Iris pigment epithelial cell (primary cell): ENCODE measurements around the gene DOLPP1.

Experiments
- DNase-seq: peaks from one replicate; pipeline ENCODE4 v3.0.0-alpha.2; 2011; ENCODE audit warnings: low read depth

The DOLPP1 gene

GRCh38 chr9:129094387-129095169 is 13.7 kb downstream of the DOLPP1 start:
- no peak for DNase-seq

GRCh38 chr9:129095170-129095667 is 14.3 kb downstream of the DOLPP1 start:
- DNase-seq, result no peak

DNA sequence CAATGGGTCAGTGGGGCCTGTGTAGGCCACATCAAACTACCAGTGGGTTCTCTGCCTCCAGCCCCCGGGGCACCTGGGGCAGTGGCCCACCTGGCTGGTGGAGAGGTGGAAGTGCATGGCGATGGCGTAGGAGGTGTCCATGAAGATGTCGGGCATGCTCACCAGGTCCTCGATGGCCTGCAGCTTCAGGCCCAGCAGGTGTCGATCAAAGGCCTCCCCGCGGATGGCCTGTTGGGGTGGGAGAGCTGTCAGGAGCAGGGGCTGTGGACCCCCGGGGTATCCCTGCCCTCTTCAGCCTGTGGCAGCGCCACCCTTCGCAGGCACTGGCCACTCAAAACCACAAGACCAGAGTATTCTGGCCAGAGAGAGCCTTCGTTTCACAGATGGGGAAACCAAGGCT is 15.0 kb downstream of the DOLPP1 start:
- no peak for DNase-seq

DNA sequence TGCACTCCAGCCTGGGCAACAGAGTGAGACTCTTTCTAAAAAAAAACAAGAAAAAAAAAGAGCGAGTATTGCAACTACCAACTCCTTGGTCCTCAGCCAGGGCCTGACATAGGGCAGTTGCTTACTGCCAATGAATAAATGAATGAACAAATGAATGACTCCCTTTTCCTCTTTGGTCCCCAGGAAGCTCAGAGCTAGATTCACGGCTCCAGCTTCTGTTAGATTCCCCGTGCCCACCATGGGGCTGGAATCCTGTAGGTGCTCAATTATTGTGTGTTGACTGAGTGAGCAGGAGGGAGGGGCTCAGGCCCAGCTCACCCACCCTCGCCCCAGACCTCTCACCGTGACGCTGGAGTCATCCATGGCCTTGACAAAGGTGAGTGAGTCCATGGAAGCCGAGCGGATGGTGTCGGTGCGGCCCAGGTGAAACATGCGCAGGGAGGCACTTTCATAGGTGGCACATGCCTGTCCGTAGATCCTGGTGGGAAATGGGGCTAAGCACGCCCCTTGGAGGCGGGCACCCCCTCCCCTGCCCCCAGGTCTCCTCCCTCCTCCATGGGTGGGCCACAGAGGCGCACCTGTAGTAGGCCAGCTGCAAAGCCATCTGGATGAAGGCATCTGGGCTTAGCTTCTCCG is 16.9 kb downstream of the DOLPP1 start:
- no peak for DNase-seq

- no peak for DNase-seq
Measured at GRCh38 chr9:129098328-129098727, 17.4 kb downstream of the DOLPP1 start.

- no peak for DNase-seq
Measured at GRCh38 chr9:129100383-129101169, 19.7 kb downstream of the DOLPP1 start.

DNA sequence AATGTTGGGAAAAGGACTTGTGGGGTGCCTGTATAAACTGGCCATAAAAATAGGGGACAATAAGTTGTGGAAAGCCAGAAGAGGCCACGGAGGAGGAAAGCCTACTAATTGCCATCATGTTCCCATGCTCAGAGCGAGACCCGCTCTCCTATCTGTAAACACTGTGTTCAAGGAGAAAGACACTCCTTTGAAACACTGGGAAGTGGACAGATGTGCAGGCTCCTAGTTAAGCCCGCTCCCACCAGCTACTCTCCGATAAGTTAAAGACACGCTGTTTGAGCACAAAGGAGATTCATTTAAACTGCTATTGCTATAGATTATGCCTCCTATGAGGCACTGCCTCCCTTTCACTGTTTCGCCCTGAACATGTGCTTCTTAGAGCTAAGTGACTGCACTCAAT is 20.4 kb downstream of the DOLPP1 start:
- DNase-seq, result no peak

- DNase-seq, result no peak
Measured at GRCh38 chr9:129102095-129102525, 21.2 kb downstream of the DOLPP1 start.

GRCh38 chr9:129102791-129103594 is 22.1 kb downstream of the DOLPP1 start:
- peak; percentile 66 for DNase-seq

DNA sequence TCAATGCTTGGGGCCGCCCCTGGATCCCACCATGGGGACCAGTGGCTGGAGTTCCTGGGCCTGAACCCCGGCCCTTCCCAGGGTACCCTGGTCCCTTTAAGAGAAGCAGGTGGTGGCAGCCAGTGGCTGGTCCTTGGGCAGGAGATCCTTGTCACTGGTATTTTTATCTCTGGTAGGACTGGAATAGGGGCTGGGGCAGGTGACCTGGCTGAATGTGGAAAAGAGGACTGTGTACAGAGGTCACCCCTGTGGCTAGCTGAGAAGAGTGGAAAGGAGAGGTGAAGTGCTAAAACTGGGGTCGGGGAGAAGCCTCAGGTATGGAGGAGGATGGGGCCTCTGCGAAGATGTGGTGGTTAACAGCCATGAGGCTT is 22.7 kb downstream of the DOLPP1 start:
- DNase-seq, result no peak

- DNase-seq, result no peak
Measured at GRCh38 chr9:129104051-129104450, 23.1 kb downstream of the DOLPP1 start.

DNA sequence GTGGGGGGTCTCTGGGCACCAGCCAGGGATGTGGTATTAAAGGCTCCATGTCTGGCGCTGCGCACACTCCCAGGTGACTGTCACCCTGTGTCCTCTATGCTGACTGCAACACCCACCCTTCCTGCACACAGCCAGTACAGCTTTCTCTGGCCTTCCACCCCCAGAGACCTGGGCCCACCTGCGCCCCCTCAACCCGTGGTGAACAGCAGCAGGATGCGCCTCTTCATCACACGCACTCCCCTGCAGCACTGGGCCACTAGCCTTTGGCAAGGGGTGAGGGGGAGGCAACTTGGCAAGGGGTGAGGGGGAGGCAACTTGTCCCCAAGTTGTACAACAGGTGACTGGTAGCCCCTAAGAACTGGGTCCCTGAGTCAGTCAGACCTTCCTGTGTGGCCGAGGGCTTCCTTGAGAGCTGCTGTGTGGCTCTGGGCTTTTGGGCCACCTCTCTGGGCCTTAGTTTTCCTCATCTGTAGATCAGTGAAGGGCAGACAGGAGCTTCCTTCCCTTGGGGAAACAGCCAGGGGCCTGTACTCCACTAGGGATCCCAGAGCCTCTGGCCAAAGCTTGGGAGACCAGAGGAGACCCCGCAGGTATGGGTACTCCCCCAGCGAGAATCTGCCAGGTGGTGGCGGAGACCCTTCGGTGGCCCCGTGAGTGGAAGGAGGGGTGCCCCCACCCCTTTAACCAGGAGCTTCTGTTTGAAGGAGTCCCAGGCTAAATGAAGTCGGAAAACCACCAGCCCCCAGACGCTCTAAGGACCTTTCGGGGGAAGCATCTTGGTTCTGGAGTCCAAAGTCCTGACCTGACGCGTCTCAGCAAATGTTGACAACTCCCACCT is 25.2 kb downstream of the DOLPP1 start:
- DNase-seq, result no peak

GRCh38 chr9:129107651-129108050 is 26.7 kb downstream of the DOLPP1 start:
- DNase-seq, result no peak

GRCh38 chr9:129108083-129108804 is 27.3 kb downstream of the DOLPP1 start:
- DNase-seq, result no peak

- DNase-seq, result no peak
Measured at GRCh38 chr9:129108805-129109536, 28.1 kb downstream of the DOLPP1 start.

DNA sequence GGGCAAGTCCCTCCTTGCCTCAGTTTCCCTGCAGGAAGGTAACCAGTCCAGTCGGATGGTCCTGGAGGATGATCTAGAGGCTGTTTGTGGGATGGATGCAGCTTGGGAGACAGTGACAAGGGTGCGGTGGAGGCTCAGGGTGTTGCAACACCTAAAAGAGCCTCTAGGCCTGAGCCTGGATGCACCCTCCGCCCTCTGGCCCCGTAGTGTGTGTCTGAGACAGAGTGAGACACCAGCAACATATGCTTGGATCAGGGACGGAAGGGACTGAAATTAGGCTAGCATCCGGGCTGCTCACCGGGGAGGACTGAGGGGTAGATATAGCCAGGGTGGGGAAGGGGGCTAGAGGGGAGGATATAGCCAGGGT is 28.6 kb downstream of the DOLPP1 start:
- peak; percentile 21 for DNase-seq

DNA sequence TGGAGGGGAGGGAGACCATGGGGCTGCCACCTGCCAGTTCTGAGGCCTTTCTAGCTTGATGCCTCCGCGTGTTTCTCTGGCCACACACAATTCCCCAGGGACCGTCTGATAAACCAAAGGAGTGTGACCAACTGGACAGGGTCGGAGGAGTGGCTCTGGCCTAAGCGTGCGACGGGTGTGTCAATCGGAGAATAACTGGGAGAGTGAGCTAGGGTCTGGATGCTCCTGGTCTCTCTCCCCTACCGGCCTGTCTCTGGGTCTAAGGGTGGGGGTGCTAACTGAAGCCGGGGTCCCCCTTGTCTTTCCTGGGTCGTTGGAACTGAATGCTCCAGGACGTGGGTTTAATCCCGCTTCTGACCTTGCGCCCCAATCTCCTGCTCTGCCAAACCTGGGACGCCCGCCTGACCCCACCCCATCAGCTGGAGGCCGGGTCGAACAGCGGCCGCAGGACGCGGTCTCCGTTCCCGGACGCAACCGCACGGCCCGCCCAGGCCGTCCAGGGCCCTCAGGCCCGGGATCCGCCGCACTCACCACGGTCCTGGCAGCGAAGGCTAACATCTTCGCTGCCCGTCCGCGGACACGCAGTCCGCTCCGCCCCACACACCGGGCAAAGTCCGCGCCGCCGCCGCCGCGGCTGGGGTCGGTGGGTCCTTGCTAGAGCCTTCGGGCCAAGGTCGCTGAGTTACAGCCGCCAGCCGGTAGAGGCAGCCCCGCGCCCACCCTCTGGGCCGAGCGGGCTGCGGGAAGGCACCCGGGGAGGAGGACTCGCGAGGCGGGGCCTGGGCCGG is 29.2 kb downstream of the DOLPP1 start:
- DNase-seq, result peak; percentile 16

DNA sequence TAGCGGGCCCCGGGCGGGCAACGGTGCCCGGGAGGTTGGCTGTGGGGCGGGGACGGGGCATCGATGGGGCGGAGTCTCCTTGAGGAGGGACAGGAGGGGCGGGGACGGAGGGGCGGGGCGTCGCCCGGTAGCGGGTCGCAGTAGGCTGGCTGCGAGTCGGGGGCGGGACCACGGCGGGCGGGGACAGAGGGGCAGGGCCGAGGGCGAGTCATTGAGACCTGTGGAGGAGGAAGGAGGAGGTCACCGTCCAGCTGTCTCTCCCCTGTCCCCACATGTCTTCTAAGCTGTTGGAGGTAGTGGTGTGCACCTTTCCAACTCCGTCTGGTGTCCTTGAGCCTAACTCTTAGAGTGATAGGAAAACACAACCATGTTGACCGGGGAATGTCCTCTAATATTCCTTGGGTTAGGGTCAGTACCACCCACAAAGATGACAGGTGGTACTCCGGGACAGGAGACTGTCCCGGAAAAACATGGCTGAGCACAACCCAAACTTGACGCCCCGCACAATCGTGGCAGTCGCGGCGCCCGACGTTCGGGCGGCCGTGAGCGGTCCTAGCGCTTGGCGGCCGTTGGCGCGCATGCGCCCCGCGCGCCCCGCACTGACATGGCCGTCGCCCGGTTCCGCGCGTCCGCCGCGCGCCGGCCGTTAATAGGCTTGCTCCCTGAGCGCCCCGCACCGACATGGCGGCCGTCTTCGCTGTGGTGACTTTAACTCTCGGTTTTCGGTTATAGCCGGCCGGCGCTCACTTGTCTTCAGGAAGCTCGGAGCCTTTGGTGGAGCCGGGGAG is 30.0 kb downstream of the DOLPP1 start, which contains the start of the genes CRAT and PTPA:
CRAT (minus strand) TSS at position 54 of the 788 bp plus-strand sequence. CDS start 284 bp downstream, outside the sequence.
PTPA (plus strand) TSS at position 676 of the 788 bp plus-strand sequence. CDS start 186 bp downstream, outside the sequence.
- peak; percentile 93 for DNase-seq
